ENCODE measurements around the gene UVSSA. TPM values are rescaled to one million over a fixed set of nuclear protein-coding genes. Genes with fewer than 3 reads are reported as not detected.

Gene UVSSA
- total RNA-seq, 3 donors from 2014 or later (not counting 1 experiment from before 2014, with no cell fraction given): 48.0 to 59.4 (median 56.4) TPM

DNA sequence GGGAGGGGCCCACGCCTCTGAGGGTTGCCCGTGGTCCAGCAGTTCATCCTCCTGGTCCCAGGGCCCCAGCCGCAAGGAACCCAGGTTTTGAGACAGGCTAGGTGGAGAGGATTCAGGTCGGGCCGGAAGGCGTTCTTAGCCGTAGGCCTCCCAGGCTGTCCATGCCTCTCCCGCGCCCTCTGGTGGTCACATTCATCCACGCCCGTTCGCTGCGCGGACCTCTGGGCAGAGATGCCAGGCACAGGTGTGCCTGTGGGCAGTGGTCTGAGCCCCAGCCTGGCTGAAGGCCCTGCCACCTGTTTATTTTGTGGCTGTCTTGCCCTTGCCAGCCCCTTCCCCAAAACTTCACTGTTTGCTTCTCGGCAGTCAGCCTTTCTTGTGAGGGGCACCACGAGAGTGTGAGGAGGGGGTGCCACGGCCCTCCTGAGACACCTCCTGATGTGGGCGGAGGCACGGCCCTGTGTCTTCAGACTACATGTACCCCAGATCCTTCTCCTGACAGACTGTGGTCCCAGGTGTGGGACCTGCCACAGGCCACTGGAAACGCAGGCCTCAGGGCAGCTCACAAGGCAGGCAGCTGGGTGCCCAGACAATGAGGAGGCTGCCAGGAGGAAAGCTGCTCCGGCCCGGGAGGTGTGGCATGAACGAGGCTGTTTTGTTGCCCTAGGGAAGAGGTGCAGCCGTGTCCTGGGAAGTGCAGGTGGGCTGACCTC, 5.0 kb downstream of the UVSSA start:
- TF ChIP-seq, protein P1, sequence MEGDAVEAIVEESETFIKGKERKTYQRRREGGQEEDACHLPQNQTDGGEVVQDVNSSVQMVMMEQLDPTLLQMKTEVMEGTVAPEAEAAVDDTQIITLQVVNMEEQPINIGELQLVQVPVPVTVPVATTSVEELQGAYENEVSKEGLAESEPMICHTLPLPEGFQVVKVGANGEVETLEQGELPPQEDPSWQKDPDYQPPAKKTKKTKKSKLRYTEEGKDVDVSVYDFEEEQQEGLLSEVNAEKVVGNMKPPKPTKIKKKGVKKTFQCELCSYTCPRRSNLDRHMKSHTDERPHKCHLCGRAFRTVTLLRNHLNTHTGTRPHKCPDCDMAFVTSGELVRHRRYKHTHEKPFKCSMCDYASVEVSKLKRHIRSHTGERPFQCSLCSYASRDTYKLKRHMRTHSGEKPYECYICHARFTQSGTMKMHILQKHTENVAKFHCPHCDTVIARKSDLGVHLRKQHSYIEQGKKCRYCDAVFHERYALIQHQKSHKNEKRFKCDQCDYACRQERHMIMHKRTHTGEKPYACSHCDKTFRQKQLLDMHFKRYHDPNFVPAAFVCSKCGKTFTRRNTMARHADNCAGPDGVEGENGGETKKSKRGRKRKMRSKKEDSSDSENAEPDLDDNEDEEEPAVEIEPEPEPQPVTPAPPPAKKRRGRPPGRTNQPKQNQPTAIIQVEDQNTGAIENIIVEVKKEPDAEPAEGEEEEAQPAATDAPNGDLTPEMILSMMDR (IDR thresholded peaks at IDR 0.05): peak; percentile 90
- DNase-seq: peak; percentile 87 to 94
- H3K27me3 Mint-ChIP-seq (ENCODE audit: low read depth in 2 of 2): no peaks in the 10 kb centered on the region
- H3K4me1 Mint-ChIP-seq: peaks cover 27 to 29% of the 10 kb centered on the region in 2 donors
- Histone ChIP-seq H3K4me1 (ENCODE audit: control insufficient read depth, insufficient read depth, low read length) (peaks cover 22% of the 10 kb centered on the region), H3K27ac (ENCODE audit: low read length) (peak overlapping the region; percentile 4), H3K36me3 (ENCODE audit: control insufficient read depth, insufficient read depth, low read length) (peaks cover 24% of the 10 kb centered on the region), H3K9me3 (ENCODE audit: control insufficient read depth, insufficient read depth, low read length) (no peaks in the 10 kb centered on the region), H3K27me3 (ENCODE audit: control insufficient read depth, insufficient read depth, low read length) (no peaks in the 10 kb centered on the region), H3K4me3 (ENCODE audit: low read length) (no peak overlapping the region)
- 39% methylated on average over 24 of the region's 24 CpGs for WGBS (ENCODE audit: insufficient coverage)
- ATAC-seq: peak; percentile 35 to 44 (median 37)
- intact Hi-C loops (cut with micrococcal nuclease): loop anchor here (1.0 to 10.0 kb wide), 3 partner anchors 222 to 610 kb away; no protein-coding TSS in a partner anchor
- H3K9me3 Mint-ChIP-seq: no peaks in the 10 kb centered on the region
- H3K27ac Mint-ChIP-seq: peak overlapping the region; percentile 31 to 76
- H3K36me3 Mint-ChIP-seq: no peaks in the 10 kb centered on the region
- H3K4me3 Mint-ChIP-seq: no peak overlapping the region

DNA sequence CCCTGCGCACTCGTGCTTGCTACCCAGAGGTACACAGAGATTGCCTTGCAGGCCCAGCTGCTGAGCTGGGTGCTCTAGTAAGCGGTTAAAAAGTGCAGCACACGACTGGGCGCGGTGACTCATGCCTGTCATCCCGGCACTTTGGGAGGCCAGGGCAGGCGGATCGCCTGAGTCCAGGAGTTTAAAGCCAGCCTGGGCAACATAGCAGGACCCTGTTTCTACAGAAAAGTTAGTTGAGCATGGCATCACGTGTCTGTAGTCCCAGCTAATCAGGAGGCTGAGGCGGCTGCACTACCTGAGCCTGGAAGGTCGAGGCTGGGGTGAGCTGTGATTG, 5.5 kb downstream of the UVSSA start:
- 93% methylated on average over 12 of the region's 12 CpGs for WGBS (ENCODE audit: insufficient coverage)
- H3K4me1 ChIP-seq (ENCODE audit: control insufficient read depth, insufficient read depth, low read length): peaks cover 21% of the 10 kb centered on the region
- H3K27ac ChIP-seq (ENCODE audit: low read length): no peak overlapping the region
- intact Hi-C loops (cut with micrococcal nuclease): loop anchor here (5.0 to 10.0 kb wide), 2 partner anchors 348 to 610 kb away; no protein-coding TSS in a partner anchor
- ATAC-seq: no peak
- no peak for DNase-seq
- Mint-ChIP-seq H3K27ac (no peak overlapping the region), H3K36me3 (no peaks in the 10 kb centered on the region), H3K4me3 (no peak overlapping the region), H3K4me1 (peaks cover 26 to 28% of the 10 kb centered on the region in 2 donors), H3K27me3 (ENCODE audit: low read depth in 2 of 2) (no peaks in the 10 kb centered on the region), H3K9me3 (no peaks in the 10 kb centered on the region)
- no peaks in the 10 kb centered on the region for H3K9me3 ChIP-seq (ENCODE audit: control insufficient read depth, insufficient read depth, low read length)
- H3K36me3 ChIP-seq (ENCODE audit: control insufficient read depth, insufficient read depth, low read length): peaks cover 24% of the 10 kb centered on the region
- TF ChIP-seq, protein P1 (IDR thresholded peaks at IDR 0.05): no peak
- H3K27me3 ChIP-seq (ENCODE audit: control insufficient read depth, insufficient read depth, low read length): no peaks in the 10 kb centered on the region
- no peak overlapping the region for H3K4me3 ChIP-seq (ENCODE audit: low read length)

DNA sequence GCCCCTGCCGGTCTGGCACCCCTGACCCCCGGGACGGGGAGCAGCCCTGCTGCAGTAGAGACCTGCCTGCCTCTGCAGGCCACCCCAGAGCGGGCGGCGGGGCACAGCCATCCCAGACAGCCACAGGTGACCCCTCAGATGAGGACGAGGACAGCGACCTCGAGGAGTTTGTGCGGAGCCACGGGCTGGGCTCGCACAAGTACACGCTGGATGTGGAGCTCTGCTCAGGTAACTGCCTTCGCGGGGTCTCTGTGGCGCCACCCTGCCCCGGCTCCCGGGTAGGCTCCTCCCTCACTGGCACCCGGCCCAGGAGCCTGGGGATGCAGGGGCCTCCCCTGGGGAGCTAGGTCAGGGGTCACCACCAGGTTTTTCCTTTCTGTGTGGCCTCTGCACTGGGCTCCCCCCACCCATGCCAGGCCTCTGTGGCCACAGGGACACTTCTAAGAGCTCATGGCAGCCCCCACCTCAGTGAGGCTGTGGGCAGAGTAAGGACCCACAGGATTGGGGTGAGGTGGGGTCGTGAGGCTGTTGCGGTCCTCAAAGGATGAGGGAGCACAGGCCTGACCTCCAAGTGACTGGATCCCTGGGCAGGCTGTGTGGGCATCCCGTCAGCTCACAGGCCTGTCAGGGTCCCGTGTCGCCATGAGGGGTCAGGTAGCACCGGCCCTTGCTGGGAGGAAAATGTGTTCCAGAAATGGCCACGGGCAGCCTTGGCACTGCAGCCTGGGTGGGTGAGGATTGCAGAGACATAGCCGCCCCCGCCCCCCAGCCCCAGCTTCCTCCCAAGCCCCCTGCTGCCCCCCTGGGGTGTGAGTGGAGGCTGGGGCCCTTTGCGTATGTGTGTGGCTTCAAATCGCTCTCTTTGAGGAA, 6.4 kb downstream of the UVSSA start:
- Histone ChIP-seq H3K4me3 (ENCODE audit: low read length) (no peak overlapping the region), H3K27me3 (ENCODE audit: control insufficient read depth, insufficient read depth, low read length) (no peaks in the 10 kb centered on the region), H3K4me1 (ENCODE audit: control insufficient read depth, insufficient read depth, low read length) (peaks cover 12% of the 10 kb centered on the region), H3K36me3 (ENCODE audit: control insufficient read depth, insufficient read depth, low read length) (peaks cover 24% of the 10 kb centered on the region), H3K27ac (ENCODE audit: low read length) (no peak overlapping the region), H3K9me3 (ENCODE audit: control insufficient read depth, insufficient read depth, low read length) (no peaks in the 10 kb centered on the region)
- WGBS (ENCODE audit: insufficient coverage): 95% methylated on average over 28 of the region's 30 CpGs
- no peak overlapping the region for H3K27ac Mint-ChIP-seq
- ATAC-seq (no peak), DNase-seq (no peak)
- no peaks in the 10 kb centered on the region for H3K36me3 Mint-ChIP-seq
- no peaks in the 10 kb centered on the region for H3K27me3 Mint-ChIP-seq (ENCODE audit: low read depth in 2 of 2)
- intact Hi-C loops (cut with micrococcal nuclease): loop anchor here (5.0 to 10.0 kb wide), 2 partner anchors 349 to 611 kb away; no protein-coding TSS in a partner anchor
- TF ChIP-seq, protein P1 (IDR thresholded peaks at IDR 0.05): no peak
- H3K4me3 Mint-ChIP-seq: no peak overlapping the region
- peaks cover 17 to 20% of the 10 kb centered on the region in 2 donors for H3K4me1 Mint-ChIP-seq
- no peaks in the 10 kb centered on the region for H3K9me3 Mint-ChIP-seq
